Breast epithelium (tissue), 3 donors: Measurements from ENCODE around the gene LRRC59.

Source experiments
- POLR2A ChIP-seq: fragments of 450-650 bp; IDR thresholded peaks from one replicate; pipeline ENCODE4 v1.6.1; 2016; ENCODE audit warnings: antibody characterized with exemption, mild to moderate bottlenecking, moderate library complexity
- POLR2AphosphoS5 ChIP-seq, 3 donors: sonication (generic); formaldehyde crosslinking; IDR thresholded peaks; one replicate each; pipeline ENCODE4 v1.6.1; 2017; ENCODE audit warnings: antibody characterized with exemption in 3 of 3
- TF ChIP-seq, protein P1 (sequence below), 3 donors: fragments of 450-650 bp; IDR thresholded peaks; one replicate each; pipeline ENCODE4 v1.5.1; 2016 to 2017; ENCODE audit warnings: antibody characterized with exemption in 3 of 3, mild to moderate bottlenecking in 3 of 3, moderate library complexity in 3 of 3

DNA sequence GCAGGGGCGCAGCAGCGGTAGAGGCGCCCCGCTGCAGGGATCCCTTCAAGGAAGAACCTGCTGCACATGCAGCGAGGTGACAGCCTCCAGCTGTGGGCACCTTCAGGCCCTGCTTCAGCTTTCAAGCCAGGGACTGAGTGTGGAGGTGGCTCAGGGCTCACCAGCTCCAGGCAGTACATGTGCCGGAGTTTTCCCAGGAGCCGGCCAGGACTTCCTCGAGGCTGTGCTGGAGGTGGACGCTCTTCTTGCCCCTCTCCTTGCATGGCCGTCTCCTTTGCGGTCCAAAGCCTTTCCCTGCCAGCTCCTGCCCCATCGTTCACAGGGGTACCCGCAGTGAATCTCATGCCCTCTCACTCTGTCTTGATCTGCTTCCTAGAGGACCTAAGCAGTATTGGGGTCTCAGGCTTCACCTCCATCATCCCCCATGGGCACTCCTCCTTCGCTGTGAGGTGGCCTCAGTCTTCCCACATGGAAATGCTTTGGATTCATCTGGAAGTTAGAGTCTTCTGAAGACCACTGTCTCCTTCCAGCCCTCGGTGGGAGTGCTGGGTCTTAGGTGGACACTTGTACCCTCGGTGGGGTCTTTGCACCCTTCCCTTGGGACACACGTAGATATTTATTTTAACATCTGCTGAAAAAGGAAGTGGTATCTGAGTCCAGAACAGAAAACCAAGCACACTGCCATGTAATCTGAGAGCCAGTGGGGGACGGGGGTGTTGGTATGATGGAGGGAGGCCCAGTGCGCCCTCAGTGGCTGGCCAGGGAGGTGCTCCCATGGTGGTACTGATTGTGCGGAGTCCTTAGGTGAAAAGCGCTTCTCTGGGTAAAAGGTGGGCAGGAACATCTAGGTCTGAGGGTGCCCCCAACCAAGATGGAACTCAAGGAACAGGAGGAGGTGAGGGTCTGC is 44.4 kb downstream of the LRRC59 start:
- TF ChIP-seq, protein P1, sequence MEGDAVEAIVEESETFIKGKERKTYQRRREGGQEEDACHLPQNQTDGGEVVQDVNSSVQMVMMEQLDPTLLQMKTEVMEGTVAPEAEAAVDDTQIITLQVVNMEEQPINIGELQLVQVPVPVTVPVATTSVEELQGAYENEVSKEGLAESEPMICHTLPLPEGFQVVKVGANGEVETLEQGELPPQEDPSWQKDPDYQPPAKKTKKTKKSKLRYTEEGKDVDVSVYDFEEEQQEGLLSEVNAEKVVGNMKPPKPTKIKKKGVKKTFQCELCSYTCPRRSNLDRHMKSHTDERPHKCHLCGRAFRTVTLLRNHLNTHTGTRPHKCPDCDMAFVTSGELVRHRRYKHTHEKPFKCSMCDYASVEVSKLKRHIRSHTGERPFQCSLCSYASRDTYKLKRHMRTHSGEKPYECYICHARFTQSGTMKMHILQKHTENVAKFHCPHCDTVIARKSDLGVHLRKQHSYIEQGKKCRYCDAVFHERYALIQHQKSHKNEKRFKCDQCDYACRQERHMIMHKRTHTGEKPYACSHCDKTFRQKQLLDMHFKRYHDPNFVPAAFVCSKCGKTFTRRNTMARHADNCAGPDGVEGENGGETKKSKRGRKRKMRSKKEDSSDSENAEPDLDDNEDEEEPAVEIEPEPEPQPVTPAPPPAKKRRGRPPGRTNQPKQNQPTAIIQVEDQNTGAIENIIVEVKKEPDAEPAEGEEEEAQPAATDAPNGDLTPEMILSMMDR (IDR thresholded peaks at IDR 0.05): no peak
- no peak for TF ChIP-seq POLR2A
- TF ChIP-seq POLR2AphosphoS5 (IDR thresholded peaks at IDR 0.05): no peak
